ENCODE measurements around the gene UPF1.

The UPF1 gene

GRCh38 chr19:18862976-18863842 is 31.4 kb downstream of the UPF1 start:
- TF ChIP-seq POLR2A (IDR thresholded peaks at IDR 0.05; ENCODE audit: low read depth, low read length) (no peak), TAF1 (IDR thresholded peaks at IDR 0.05; ENCODE audit: borderline replicate concordance, low read depth, low read length) (no peak), POLR2AphosphoS5 (IDR thresholded peaks at IDR 0.05; ENCODE audit: low read depth, low read length) (no peak; the same call in 1 of the 2 replicates)
- DNase-seq (ENCODE audit: insufficient read length) (no peak), FAIRE-seq (no peak)

GRCh38 chr19:18863843-18864362 is 32.1 kb downstream of the UPF1 start:
- no peak for DNase-seq (ENCODE audit: insufficient read length)

GRCh38 chr19:18865106-18865972 is 33.6 kb downstream of the UPF1 start:
- FAIRE-seq (no peak), DNase-seq (ENCODE audit: insufficient read length) (no peak)
- TF ChIP-seq TAF1 (IDR thresholded peaks at IDR 0.05; ENCODE audit: borderline replicate concordance, low read depth, low read length) (no peak), POLR2A (IDR thresholded peaks at IDR 0.05; ENCODE audit: low read depth, low read length) (no peak), POLR2AphosphoS5 (IDR thresholded peaks at IDR 0.05; ENCODE audit: low read depth, low read length) (no peak)

More at GRCh38 chr19:18863843-18864362, 32.1 kb downstream of the UPF1 start:
- peak; percentile 47; the same call in 1 of the 2 replicates for TF ChIP-seq POLR2A (IDR thresholded peaks at IDR 0.05; ENCODE audit: low read depth, low read length)
- TF ChIP-seq TAF1 (IDR thresholded peaks at IDR 0.05; ENCODE audit: borderline replicate concordance, low read depth, low read length): no peak
- FAIRE-seq: no peak

GRCh38 chr19:18865973-18866799 is 34.4 kb downstream of the UPF1 start:
- FAIRE-seq (no peak), DNase-seq (ENCODE audit: insufficient read length) (peak; percentile 87)
- 0 out of 2 replicates have a peak, but pooled peaks have one; percentile 0 for TF ChIP-seq POLR2A (IDR thresholded peaks at IDR 0.05; ENCODE audit: low read depth, low read length)
- no peak for TF ChIP-seq TAF1 (IDR thresholded peaks at IDR 0.05; ENCODE audit: borderline replicate concordance, low read depth, low read length)
- no peak for TF ChIP-seq POLR2AphosphoS5 (IDR thresholded peaks at IDR 0.05; ENCODE audit: low read depth, low read length)

GRCh38 chr19:18866800-18867123 is 35.0 kb downstream of the UPF1 start:
- FAIRE-seq (no peak), DNase-seq (ENCODE audit: insufficient read length) (no peak)
- no peak for TF ChIP-seq POLR2A (IDR thresholded peaks at IDR 0.05; ENCODE audit: low read depth, low read length)
- no peak for TF ChIP-seq POLR2AphosphoS5 (IDR thresholded peaks at IDR 0.05; ENCODE audit: low read depth, low read length)
- TF ChIP-seq TAF1 (IDR thresholded peaks at IDR 0.05; ENCODE audit: borderline replicate concordance, low read depth, low read length): no peak

- no peak for DNase-seq (ENCODE audit: insufficient read length)
- no peak for TF ChIP-seq POLR2A (IDR thresholded peaks at IDR 0.05; ENCODE audit: low read depth, low read length)
- no peak for TF ChIP-seq POLR2AphosphoS5 (IDR thresholded peaks at IDR 0.05; ENCODE audit: low read depth, low read length)
- TF ChIP-seq TAF1 (IDR thresholded peaks at IDR 0.05; ENCODE audit: borderline replicate concordance, low read depth, low read length): no peak
- no peak for FAIRE-seq
These were observed 35.4 kb downstream of the UPF1 start for GRCh38 chr19:18867199-18867598.

- TF ChIP-seq TAF1 (IDR thresholded peaks at IDR 0.05; ENCODE audit: borderline replicate concordance, low read depth, low read length) (no peak), POLR2A (IDR thresholded peaks at IDR 0.05; ENCODE audit: low read depth, low read length) (no peak), POLR2AphosphoS5 (IDR thresholded peaks at IDR 0.05; ENCODE audit: low read depth, low read length) (no peak)
- no peak for FAIRE-seq
- DNase-seq (ENCODE audit: insufficient read length): no peak
These were observed 36.0 kb downstream of the UPF1 start for GRCh38 chr19:18867751-18868150.

GRCh38 chr19:18868380-18869022 is 36.7 kb downstream of the UPF1 start:
- FAIRE-seq: no peak
- no peak for DNase-seq (ENCODE audit: insufficient read length)
- TF ChIP-seq POLR2AphosphoS5 (IDR thresholded peaks at IDR 0.05; ENCODE audit: low read depth, low read length) (no peak), POLR2A (IDR thresholded peaks at IDR 0.05; ENCODE audit: low read depth, low read length) (no peak), TAF1 (IDR thresholded peaks at IDR 0.05; ENCODE audit: borderline replicate concordance, low read depth, low read length) (no peak)

- DNase-seq (ENCODE audit: insufficient read length): no peak
- no peak for FAIRE-seq
- TF ChIP-seq POLR2AphosphoS5 (IDR thresholded peaks at IDR 0.05; ENCODE audit: low read depth, low read length) (no peak), TAF1 (IDR thresholded peaks at IDR 0.05; ENCODE audit: borderline replicate concordance, low read depth, low read length) (no peak), POLR2A (IDR thresholded peaks at IDR 0.05; ENCODE audit: low read depth, low read length) (no peak)
These were observed 37.4 kb downstream of the UPF1 start for GRCh38 chr19:18869023-18869618.
